ENCODE results near the gene AAR2.

GRCh38 chr20:36196676-36197075 is 39.6 kb upstream of the AAR2 start:
- no peak for TF ChIP-seq CTCF (IDR thresholded peaks at IDR 0.05)
- TF ChIP-seq POLR2A (IDR thresholded peaks at IDR 0.05), result no peak
- TF ChIP-seq POLR2AphosphoS5 (IDR thresholded peaks at IDR 0.05; ENCODE audit: insufficient read depth in 1 of 2, low read depth in 1 of 2), result no peak
